DND-41 (cell line): ENCODE results near the gene VPS18.

Experiments used
- ATAC-seq: fragments of 200-7000 bp; cut with Tn5 transposase; 3 replicates; pipeline ENCODE4 v1.9.1; 2021; ENCODE audit warnings: low read depth; ENCODE audit not compliant: insufficient read depth
- DNase-seq: peaks from one replicate; pipeline ENCODE4 v3.0.0-alpha.2; 2020
- H2AFZ ChIP-seq: 2 replicates; pipeline ENCODE4 v1.6.0; 2012; ENCODE audit warnings: low read depth, low read length
- H3K27ac ChIP-seq: 2 replicates; pipeline ENCODE4 v1.5.1; 2012; ENCODE audit warnings: low read length, inconsistent platforms
- H3K27me3 ChIP-seq: fragments of 200-600 bp; sonication (generic); 2 replicates; pipeline ENCODE4 v1.6.0; 2012; ENCODE audit warnings: low read length, mild to moderate bottlenecking, inconsistent platforms; ENCODE audit not compliant: insufficient read depth, poor library complexity
- H3K36me3 ChIP-seq: 2 replicates; pipeline ENCODE4 v1.5.1; 2012; ENCODE audit warnings: low read length, inconsistent platforms; ENCODE audit not compliant: insufficient read depth
- H3K4me1 ChIP-seq: 2 replicates; pipeline ENCODE4 v1.5.1; 2012; ENCODE audit warnings: mild to moderate bottlenecking, low read length; ENCODE audit not compliant: insufficient read depth
- H3K4me2 ChIP-seq: 2 replicates; pipeline ENCODE4 v1.6.0; 2012; ENCODE audit warnings: mild to moderate bottlenecking, moderate library complexity, low read length, inconsistent platforms; ENCODE audit not compliant: insufficient read depth
- H3K4me3 ChIP-seq, 2 experiments: fragments of 200-600 bp in 1 of 2; shearing (Covaris generic) in 1 of 2; 2 replicates each; pipeline ENCODE4 v1.5.1; 2012 to 2016; ENCODE audit warnings: inconsistent platforms in 2 of 2, low read length in 2 of 2, mild to moderate bottlenecking in 2 of 2, low read depth in 1 of 2, moderate library complexity in 1 of 2
- H3K79me2 ChIP-seq: 2 replicates; pipeline ENCODE4 v1.6.0; 2012; ENCODE audit warnings: low read length, inconsistent platforms; ENCODE audit not compliant: insufficient read depth
- H3K9ac ChIP-seq: 2 replicates; pipeline ENCODE4 v1.6.0; 2012; ENCODE audit warnings: low read depth, mild to moderate bottlenecking, inconsistent platforms, low read length, moderate library complexity
- H3K9me3 ChIP-seq: 2 replicates; pipeline ENCODE4 v1.5.1; 2012; ENCODE audit warnings: low read length, moderate library complexity, mild to moderate bottlenecking, inconsistent platforms; ENCODE audit not compliant: insufficient read depth, severe bottlenecking
- H4K20me1 ChIP-seq: 2 replicates; pipeline ENCODE4 v1.6.0; 2012; ENCODE audit warnings: low read length; ENCODE audit not compliant: insufficient read depth
- EZH2 ChIP-seq: IDR thresholded peaks from 3 replicates; pipeline ENCODE4 v1.6.1; 2012; ENCODE audit warnings: borderline replicate concordance, low read depth, mild to moderate bottlenecking, moderate library complexity, low read length, inconsistent platforms; ENCODE audit not compliant: severe bottlenecking
- TF ChIP-seq, protein P1 (sequence below): IDR thresholded peaks from 2 replicates; pipeline ENCODE4 v1.5.1; 2012; ENCODE audit warnings: borderline replicate concordance, low read length, moderate library complexity, mild to moderate bottlenecking; ENCODE audit not compliant: poor library complexity, severe bottlenecking; ENCODE audit errors: extremely low read depth

Gene VPS18

DNA sequence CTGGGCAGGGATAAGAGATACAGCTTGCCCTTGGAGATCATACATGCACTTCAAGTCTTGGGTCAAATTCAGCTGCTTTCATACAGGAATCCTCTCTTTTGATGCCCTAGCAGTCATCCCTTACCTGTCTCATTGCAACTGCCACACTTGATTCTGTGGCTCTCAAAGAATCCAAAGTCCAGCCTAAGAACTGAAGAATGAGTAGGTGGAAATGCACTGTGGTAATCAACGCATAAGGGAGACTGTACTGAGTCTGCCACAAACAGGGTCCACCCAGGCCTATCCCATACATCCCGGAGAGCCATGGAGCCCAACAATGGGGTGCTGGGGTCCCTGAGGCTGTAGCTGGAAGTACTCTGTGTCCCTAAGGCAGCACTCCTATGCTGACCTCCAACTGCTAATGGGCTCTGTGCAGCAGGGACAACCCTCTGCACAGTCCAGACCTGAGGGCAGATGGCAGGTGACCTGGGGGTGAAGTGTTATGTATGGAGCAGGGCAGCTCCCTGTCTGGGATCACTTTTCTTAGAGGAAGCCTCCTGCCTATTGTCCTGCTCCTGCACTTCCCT lies 1.7 kb upstream of the VPS18 start:
- DNase-seq (no peak), ATAC-seq (no peak)
- H3K9me3 ChIP-seq, result no peaks in the 10 kb centered on the region
- H3K4me1 ChIP-seq, result peaks cover 23% of the 10 kb centered on the region
- H3K4me2 ChIP-seq, result no peak overlapping the region
- H3K4me3 ChIP-seq, result no peak overlapping the region
- peaks cover 19% of the 10 kb centered on the region for H3K79me2 ChIP-seq
- H3K36me3 ChIP-seq, result peaks cover 8% of the 10 kb centered on the region
- peaks cover 6% of the 10 kb centered on the region for H4K20me1 ChIP-seq
- H3K27ac ChIP-seq, result no peak overlapping the region
- no peak overlapping the region for H2AFZ ChIP-seq
- no peak overlapping the region for H3K9ac ChIP-seq
- TF ChIP-seq, protein P1, sequence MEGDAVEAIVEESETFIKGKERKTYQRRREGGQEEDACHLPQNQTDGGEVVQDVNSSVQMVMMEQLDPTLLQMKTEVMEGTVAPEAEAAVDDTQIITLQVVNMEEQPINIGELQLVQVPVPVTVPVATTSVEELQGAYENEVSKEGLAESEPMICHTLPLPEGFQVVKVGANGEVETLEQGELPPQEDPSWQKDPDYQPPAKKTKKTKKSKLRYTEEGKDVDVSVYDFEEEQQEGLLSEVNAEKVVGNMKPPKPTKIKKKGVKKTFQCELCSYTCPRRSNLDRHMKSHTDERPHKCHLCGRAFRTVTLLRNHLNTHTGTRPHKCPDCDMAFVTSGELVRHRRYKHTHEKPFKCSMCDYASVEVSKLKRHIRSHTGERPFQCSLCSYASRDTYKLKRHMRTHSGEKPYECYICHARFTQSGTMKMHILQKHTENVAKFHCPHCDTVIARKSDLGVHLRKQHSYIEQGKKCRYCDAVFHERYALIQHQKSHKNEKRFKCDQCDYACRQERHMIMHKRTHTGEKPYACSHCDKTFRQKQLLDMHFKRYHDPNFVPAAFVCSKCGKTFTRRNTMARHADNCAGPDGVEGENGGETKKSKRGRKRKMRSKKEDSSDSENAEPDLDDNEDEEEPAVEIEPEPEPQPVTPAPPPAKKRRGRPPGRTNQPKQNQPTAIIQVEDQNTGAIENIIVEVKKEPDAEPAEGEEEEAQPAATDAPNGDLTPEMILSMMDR, result no peak
- no peak for TF ChIP-seq EZH2
- no peaks in the 10 kb centered on the region for H3K27me3 ChIP-seq

DNA sequence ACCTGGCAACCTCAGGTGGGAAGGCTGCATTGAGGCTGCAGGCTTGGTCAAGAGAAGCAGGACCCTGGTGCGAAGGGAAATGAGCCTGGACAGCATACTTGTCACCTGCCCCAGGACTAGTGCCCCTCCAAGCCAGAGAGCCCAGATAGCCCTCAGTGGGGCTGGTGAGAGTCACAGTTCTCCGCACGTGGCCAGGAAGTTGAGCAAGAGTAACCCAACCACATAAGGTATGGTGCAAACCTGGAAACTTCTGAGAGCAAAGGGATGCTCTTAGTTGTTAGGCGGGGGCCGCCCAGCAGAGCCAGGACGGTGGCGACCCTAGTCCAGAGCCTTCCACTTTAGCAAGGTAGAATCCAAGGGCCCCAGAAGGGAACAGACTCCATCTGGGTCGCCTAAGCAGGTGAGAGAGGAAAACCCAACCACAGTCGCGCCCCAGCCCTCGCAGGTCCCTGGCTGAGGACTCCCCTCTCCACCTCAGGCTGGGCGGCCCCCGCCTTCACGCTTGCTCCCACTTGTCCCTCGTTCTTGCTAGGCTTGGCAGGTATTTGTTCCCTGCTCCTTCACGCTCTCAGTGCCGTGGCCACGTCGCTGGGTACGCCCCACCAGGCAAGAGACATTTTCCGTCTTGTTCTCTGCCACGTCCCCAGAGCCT lies 1.1 kb upstream of the VPS18 start:
- Histone ChIP-seq H2AFZ (peak overlapping the region; percentile 92), H3K4me1 (peaks cover 23% of the 10 kb centered on the region), H3K4me3 (0 out of 4 replicates have a peak overlapping the region, but pooled peaks of 1 of the 2 experiments have one; percentile 98), H4K20me1 (peaks cover 6% of the 10 kb centered on the region), H3K4me2 (peak overlapping the region; percentile 94), H3K36me3 (peaks cover 8% of the 10 kb centered on the region), H3K27ac (no peak overlapping the region), H3K9me3 (no peaks in the 10 kb centered on the region), H3K79me2 (peaks cover 19% of the 10 kb centered on the region), H3K9ac (peak overlapping the region; percentile 79), H3K27me3 (no peaks in the 10 kb centered on the region)
- no peak for ATAC-seq
- no peak for TF ChIP-seq EZH2
- DNase-seq, result no peak

DNA sequence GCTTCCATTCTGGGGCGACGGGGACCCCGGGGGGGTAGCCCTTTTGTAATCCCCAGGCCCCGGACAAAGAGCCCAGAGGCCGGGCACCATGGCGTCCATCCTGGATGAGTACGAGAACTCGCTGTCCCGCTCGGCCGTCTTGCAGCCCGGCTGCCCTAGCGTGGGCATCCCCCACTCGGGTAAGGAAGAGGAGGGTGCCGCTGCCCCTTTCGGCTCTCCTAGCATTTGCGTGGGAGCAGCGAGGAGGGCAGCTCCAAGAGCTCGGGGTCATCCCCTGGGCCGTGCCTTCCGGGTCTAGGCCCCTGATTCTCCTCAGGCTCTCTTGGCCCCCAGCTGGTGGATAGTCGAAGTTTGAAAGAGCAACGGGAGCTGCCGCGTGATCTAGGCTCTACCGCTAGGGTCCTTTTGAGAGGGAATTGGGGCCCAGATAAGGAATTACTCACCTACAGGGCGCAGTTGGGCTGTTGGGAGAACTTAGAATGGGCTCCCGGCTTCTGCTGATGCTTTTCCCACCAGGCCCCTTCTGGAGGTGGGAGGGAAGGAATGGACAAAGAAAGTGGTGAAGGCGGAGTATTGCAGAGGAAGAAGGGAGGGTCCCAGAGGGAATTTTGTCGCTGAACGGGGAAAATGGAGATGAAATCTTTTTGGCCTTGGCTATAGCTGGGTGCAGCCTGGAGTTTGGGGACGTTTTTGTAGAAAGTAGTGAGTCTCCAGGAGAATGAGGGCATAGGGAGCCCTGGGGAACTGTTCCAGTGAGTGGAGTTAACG lies 615 bp downstream of the VPS18 start:
- peak overlapping the region; percentile 84 for H2AFZ ChIP-seq
- peak overlapping the region; percentile 67 for H3K27ac ChIP-seq
- peaks cover 6% of the 10 kb centered on the region for H4K20me1 ChIP-seq
- no peaks in the 10 kb centered on the region for H3K27me3 ChIP-seq
- H3K9me3 ChIP-seq, result no peaks in the 10 kb centered on the region
- H3K79me2 ChIP-seq, result peaks cover 19% of the 10 kb centered on the region
- no peak for TF ChIP-seq EZH2
- TF ChIP-seq, protein P1, result peak; percentile 41
- peak overlapping the region; percentile 87 to 98 for H3K4me3 ChIP-seq
- DNase-seq (peak; percentile 57), ATAC-seq (peak; percentile 53)
- H3K9ac ChIP-seq, result peak overlapping the region; percentile 79
- peaks cover 25% of the 10 kb centered on the region for H3K36me3 ChIP-seq
- peak overlapping the region; percentile 94 for H3K4me2 ChIP-seq
- H3K4me1 ChIP-seq, result peaks cover 23% of the 10 kb centered on the region
